ENCODE measurements around the gene PSME4.
"Not testable (repeated sequence)": the region's sequence is repeated elsewhere in the genome, so short reads cannot be mapped to it uniquely, and the experiment has no call there.

PSME4 gene

DNA sequence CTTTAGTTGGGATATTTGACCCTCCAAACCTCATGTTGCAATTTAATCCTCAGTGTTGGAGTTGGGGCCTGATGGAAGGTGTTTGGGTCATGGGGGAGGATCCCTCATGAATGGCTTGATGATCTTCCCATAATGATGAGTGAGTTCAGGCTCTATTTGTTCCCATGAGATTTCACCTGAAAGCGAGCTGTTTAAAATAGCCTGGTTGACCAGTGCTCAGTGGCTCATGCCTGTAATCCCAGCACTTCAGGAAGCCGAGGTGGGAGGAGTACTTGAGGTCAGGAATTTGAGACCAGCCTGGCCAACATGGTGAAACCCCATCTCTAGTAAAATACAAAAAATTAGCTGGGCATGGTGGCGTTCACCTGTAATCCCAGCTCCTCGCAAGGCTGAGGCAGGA is 14.9 kb upstream of the PSME4 start:
- Mint-ChIP-seq H3K4me1 (peaks cover 27% of the 10 kb centered on the region), H3K4me3 (no peak overlapping the region)
- ATAC-seq, result no peak

DNA sequence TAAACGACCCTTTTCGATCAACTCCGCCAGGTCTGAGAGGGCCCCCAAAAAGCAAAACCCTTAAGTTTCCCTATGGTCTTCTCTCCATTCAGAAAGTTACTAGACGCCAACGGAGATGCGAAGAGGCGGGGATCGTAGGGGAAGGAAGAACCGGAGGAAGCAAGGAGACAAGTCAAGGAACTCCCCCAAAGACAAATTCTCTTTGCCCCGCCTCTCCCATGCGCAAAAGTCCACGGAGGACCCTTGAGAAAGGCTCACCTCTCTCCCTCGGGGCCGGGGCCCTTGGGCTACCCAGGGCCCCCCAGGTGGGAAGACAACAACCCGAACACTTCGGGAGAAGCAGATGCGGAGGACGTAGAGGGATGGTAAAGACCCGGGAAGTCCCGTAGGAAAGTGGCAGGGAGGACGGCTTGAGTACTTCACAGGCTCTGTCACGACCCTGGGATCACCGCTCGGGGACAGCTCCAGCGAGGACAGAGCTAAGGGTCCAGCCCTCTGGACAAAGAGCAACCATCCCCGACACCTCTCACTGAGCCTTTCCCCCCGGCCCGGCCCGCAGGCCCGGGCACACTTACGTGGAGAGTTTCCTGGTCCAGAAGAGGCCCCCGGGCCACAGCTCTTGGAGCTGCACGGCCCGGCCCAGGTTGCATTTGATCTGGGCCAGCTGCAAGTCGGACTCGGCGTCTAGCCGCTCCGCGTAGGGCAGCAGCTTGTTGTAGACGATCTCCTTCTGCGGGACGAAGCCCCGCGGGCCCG is 647 bp downstream of the PSME4 start:
- Mint-ChIP-seq H3K4me1 (peaks cover 55% of the 10 kb centered on the region), H3K36me3 (peaks cover 12% of the 10 kb centered on the region), H3K4me3 (peak overlapping the region; percentile 84), H3K27ac (peak overlapping the region; percentile 96), H3K9me3 (no peaks in the 10 kb centered on the region)
- peak; percentile 23 to 71 for DNase-seq (ENCODE audit: low spot score in 2 of 2)
- peak; percentile 42 for ATAC-seq

More for the DNA sequence above, 14.9 kb upstream of the PSME4 start:
- H3K27ac Mint-ChIP-seq, result no peak overlapping the region
- DNase-seq (ENCODE audit: low spot score in 2 of 2), result no peak
- no peaks in the 10 kb centered on the region for H3K36me3 Mint-ChIP-seq
- no peaks in the 10 kb centered on the region for H3K9me3 Mint-ChIP-seq

DNA sequence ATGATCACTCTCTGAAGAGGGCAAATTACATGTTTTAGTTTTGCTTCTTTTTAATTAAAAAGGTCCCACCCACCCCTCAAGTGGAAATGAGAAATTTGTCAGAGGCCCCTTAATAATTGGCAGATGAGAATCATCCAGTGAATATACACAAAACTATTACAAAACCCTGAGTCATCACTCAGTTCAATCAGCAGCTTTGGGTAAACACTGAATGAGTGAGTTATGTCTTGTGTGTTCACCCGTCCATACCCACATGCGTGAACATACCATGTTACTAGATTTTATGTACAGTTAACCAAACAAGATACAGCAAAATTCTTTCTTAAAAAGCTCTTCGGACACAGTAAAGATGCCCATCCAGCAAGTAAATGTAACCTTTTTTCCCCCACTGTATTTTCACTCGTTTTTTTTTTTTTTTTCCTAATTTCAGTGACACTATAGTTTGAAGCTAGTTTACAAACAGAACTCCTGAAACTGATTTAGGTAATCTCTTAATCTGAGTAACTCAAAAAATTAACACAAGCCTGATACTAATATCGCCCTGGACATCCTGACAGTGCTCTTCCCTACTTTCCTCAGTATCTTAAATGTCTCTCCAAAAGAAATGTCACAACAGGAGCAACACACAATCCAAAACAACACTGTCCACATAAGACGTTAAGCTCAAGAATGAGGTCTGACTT is 1.4 kb downstream of the PSME4 start:
- ATAC-seq, result peak; percentile 75
- peaks cover 63% of the 10 kb centered on the region for H3K4me1 Mint-ChIP-seq
- peaks cover 5% of the 10 kb centered on the region for H3K36me3 Mint-ChIP-seq
- no peak for DNase-seq (ENCODE audit: low spot score in 2 of 2)
- H3K4me3 Mint-ChIP-seq, result peak overlapping the region; percentile 84
- H3K9me3 Mint-ChIP-seq, result no peaks in the 10 kb centered on the region
- peak overlapping the region; percentile 96 for H3K27ac Mint-ChIP-seq

DNA sequence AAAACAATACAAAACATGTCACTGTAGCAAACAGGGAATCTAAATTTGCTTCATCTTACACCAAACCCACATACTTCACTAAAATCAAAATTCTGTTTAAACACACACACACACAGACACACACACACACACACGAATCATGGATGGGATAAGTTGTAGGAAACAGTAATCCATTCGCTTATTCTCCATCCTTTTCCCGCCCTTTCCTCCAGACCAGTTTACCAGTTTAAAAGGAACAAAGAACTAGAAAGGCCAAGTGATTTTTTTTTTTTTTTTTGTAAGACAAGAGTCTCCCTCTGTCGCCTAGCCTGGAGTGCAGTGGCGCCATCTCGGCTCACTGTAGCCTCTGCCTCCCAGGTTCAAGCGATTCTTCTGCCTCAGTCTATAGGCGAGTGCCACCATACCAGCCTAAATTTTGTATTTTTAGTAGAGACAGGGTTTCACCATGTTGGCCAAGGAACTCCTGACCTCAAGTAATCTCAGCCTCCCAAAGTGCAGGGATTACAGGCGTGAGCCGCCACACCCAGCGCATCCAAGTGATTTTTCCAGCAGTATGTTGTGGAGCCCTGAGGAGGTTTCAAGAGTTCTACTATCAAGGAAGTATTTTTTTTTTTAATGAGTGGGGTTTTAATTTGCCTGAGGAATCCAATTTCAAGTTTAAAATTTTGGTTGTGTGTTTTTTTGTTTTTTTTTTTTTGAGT is 5.7 kb downstream of the PSME4 start:
- Mint-ChIP-seq H3K36me3 (peaks cover 4% of the 10 kb centered on the region), H3K27ac (no peak overlapping the region), H3K9me3 (no peaks in the 10 kb centered on the region), H3K4me3 (no peak overlapping the region), H3K4me1 (peaks cover 76% of the 10 kb centered on the region)
- ATAC-seq, result no peak
- no peak for DNase-seq (ENCODE audit: low spot score in 2 of 2)

DNA sequence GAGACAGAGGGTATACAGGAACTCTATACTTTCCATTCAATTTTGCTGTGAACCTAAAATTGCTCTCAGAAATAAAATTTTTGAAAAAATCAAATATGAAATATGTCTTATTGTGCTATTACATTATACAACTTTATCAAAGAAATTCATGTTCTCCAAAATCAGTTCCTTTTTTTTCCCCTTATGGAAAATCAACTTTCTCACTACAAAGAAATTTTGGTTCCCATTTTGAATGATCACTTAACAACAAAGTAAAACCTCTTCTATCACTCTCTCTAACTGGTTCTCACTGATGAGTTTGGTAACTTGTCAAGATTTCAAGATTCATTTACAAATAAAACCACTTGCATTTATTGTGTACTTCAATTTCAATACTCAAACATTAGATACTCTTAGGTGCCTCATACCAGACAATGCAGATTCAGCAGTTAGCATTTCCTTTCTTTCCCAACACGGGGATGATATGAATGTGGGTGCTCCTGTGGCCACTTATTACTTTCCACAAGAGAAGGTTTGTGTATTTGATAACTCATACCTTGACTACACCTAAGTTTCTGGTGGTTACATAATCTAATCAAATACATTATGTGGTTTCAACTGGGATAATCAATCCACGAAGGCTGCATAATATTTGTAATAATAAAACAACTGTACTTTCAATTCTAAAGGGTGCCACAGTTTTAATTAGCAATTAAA is 6.4 kb downstream of the PSME4 start:
- no peak for DNase-seq (ENCODE audit: low spot score in 2 of 2)
- H3K4me1 Mint-ChIP-seq, result peaks cover 75% of the 10 kb centered on the region
- H3K27ac Mint-ChIP-seq, result no peak overlapping the region
- H3K4me3 Mint-ChIP-seq, result no peak overlapping the region
- H3K36me3 Mint-ChIP-seq, result peaks cover 4% of the 10 kb centered on the region
- peak; percentile 80 for ATAC-seq
- H3K9me3 Mint-ChIP-seq, result no peaks in the 10 kb centered on the region

DNA sequence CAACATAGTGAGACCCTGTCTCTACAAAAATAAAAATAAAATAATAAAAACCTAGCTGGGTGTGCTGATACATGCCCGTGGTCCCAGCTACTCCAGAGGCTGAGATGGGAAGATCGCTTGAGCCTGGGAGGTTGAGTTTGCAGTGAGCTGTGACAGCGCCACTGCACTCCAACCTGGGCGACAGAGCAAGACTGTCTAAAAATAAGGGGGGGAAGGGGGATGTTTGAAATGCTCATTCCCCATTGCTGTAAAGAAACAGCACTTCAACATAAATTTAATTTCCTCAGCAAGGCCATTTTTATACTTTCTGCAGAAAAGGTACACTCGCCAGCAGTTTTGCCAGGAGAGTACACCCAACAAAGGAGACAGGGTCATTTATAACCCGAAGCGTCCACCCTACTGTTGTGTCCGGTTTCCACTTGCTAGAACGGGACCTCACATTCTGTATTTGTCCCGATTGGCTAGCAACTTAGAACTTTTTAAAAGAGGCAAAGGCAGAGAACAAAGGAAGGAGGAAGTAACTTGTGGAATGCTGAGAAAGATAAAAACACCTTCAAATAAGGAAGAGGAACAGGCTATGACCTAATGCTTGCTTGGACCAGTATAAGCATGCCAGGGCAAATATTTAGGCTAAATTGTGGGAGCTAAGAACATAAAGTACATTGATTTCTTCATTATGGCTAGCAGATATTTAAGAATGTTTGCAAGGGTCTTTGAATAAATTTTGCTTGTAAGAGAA is 9.1 kb downstream of the PSME4 start:
- ATAC-seq, result not testable (repeated sequence)

DNA sequence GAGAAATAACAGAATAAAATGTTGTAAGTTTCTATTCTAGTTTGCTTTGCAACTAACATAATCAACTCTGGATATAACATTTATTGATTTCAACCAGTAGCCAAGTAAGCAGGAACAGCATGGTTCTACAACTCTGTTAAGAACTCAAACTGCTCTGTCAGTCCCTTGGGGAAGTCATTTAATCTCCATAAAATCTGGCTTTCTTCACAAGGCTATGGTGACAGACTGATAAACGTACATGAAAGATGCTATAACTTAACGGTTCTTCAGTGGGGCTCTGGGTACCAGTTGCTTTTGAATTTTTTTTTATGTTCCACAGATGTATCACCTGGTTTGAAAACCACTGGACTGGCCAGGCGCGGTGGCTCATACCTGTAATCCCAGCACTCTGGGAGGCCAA is 10.3 kb downstream of the PSME4 start:
- DNase-seq (ENCODE audit: low spot score in 2 of 2) (no peak), ATAC-seq (no peak)
- peak overlapping the region; percentile 48 for H3K27ac Mint-ChIP-seq
- no peaks in the 10 kb centered on the region for H3K36me3 Mint-ChIP-seq
- H3K4me1 Mint-ChIP-seq, result peaks cover 46% of the 10 kb centered on the region
- H3K9me3 Mint-ChIP-seq, result no peaks in the 10 kb centered on the region
- H3K4me3 Mint-ChIP-seq, result no peak overlapping the region

More for the DNA sequence above, 9.1 kb downstream of the PSME4 start:
- not testable (repeated sequence) for H3K9me3 Mint-ChIP-seq; H3K4me3 Mint-ChIP-seq; DNase-seq (ENCODE audit: low spot score in 2 of 2); H3K36me3 Mint-ChIP-seq
- Mint-ChIP-seq H3K27ac (peak overlapping the region; percentile 48), H3K4me1 (peaks cover 52% of the 10 kb centered on the region)

DNA sequence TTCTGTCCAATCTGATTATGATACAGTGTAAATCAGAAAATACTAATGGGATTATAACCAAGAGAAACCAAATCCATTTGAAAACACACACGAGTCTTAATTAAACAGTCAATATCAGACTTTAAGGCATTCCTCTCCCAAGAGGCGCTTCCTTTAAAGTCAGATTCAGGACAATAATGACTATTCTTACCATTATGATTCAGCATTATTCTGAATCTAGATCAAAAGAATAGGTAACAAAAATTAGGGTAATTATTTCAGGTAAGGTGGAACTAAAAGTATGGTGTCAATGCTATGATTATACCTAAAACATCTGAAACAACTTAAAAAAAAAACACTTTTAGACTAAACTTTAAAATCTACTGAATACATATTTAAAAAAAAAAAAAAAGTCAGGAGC is 12.3 kb downstream of the PSME4 start:
- H3K9me3 Mint-ChIP-seq, result no peaks in the 10 kb centered on the region
- no peak for ATAC-seq
- no peak overlapping the region for H3K27ac Mint-ChIP-seq
- peaks cover 29% of the 10 kb centered on the region for H3K4me1 Mint-ChIP-seq
- no peak overlapping the region for H3K4me3 Mint-ChIP-seq
- H3K36me3 Mint-ChIP-seq, result no peaks in the 10 kb centered on the region
- DNase-seq (ENCODE audit: low spot score in 2 of 2), result no peak

DNA sequence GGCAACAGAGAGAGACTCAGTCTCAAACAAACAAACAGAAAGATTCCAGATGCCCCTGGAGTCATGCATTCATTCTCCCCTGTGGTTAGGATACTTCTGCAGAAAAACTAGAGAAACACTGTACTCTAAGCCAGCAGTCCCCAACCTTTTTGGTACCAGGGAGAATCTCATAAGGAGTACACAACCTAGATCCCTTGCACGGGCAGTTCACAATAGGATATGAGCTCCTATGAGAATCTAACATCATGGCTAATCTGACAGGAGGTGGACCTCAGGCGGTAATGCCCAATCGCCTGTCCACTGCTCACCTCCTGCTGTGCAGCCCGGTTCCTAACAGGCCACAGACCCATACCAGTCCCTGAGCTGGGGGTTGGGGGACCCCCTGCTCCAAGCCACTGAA is 18.3 kb downstream of the PSME4 start:
- Mint-ChIP-seq H3K27ac (no peak overlapping the region), H3K9me3 (no peaks in the 10 kb centered on the region), H3K4me3 (no peak overlapping the region), H3K36me3 (peaks cover 27% of the 10 kb centered on the region), H3K4me1 (peaks cover 9% of the 10 kb centered on the region)
- ATAC-seq, result no peak
- DNase-seq (ENCODE audit: low spot score in 2 of 2), result no peak

DNA sequence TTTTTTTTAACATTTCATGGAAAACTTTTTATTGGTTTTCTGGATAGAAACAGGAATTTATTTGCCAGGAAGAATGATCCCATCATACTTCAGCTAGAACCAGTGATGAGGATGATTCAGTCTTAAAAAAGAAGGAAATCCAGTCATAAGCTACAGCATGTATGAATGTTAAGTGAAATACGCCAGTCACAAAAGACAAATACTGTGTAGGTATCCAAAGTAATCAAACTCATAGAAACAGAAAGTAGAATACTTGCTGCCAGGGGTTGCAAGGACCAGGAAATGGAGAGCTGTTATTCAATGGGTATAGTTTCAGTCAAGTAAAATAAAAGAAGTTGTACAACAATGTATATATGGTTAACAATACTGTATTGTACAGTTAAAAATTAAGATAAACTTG is 21.3 kb downstream of the PSME4 start:
- peaks cover 51% of the 10 kb centered on the region for H3K36me3 Mint-ChIP-seq
- peaks cover 16% of the 10 kb centered on the region for H3K4me1 Mint-ChIP-seq
- H3K4me3 Mint-ChIP-seq, result no peak overlapping the region
- H3K27ac Mint-ChIP-seq, result no peak overlapping the region
- no peaks in the 10 kb centered on the region for H3K9me3 Mint-ChIP-seq
- no peak for DNase-seq (ENCODE audit: low spot score in 2 of 2)
- ATAC-seq, result no peak

DNA sequence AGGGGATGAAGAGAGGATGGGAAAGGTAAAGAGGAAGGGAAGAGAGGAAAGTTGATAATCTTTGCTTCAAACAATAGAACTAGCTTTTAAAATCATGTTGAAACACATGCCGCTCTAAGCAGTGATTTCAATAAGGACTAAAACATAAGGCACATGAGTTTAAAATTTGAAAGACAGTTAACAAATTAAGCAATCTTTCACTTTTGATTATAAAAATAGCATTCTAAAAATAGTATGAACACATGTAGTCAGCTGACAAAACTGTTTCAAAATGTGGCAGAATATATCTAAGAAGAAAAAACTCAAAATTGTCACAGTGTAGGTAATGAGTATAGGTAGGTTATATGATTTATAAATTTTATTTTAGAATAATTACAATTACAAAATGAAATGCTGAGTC is 25.3 kb downstream of the PSME4 start:
- ATAC-seq, result no peak
- H3K4me3 Mint-ChIP-seq, result no peak overlapping the region
- H3K36me3 Mint-ChIP-seq, result peaks cover 65% of the 10 kb centered on the region
- H3K27ac Mint-ChIP-seq, result no peak overlapping the region
- DNase-seq (ENCODE audit: low spot score in 2 of 2), result no peak
- no peaks in the 10 kb centered on the region for H3K9me3 Mint-ChIP-seq
- peaks cover 16% of the 10 kb centered on the region for H3K4me1 Mint-ChIP-seq

DNA sequence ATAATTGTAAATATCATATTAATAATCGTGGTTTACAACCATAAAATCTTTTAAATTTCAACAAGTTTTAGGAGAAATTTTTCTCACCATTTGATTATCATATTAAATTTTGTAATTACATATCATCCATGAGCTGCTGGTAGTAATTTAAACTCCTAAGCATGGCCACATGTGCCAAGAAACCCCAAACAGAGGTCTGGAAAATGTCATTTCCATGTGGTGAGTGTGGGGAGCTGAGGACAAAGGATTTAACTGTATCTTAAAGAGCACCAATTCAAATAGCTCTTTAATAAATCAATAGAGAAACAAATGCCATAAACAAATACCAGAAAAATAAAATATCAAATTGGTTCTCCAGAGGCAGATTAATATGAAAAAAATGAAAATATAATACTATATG is 26.3 kb downstream of the PSME4 start:
- ATAC-seq (no peak), DNase-seq (ENCODE audit: low spot score in 2 of 2) (no peak)
- H3K4me3 Mint-ChIP-seq, result no peak overlapping the region
- peaks cover 10% of the 10 kb centered on the region for H3K4me1 Mint-ChIP-seq
- H3K27ac Mint-ChIP-seq, result no peak overlapping the region
- H3K9me3 Mint-ChIP-seq, result no peaks in the 10 kb centered on the region
- H3K36me3 Mint-ChIP-seq, result peaks cover 75% of the 10 kb centered on the region

DNA sequence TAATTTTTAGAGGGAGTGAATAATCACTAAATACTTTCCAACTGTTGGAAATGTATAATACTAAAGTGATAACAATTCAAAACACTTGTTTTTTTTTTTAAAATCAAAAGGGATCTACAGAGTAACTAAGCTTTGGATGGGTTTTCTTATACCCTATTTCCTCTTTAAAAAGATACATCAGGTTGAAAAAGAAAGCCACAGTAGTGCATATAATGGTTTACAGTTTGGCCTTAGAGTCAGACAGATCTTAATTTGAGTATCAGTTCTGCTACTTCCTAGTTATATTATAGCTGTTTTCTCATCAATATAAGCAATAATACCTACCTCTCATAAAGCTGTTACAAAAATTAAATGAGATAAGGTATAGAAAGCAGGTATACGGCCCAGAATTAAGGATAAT is 28.5 kb downstream of the PSME4 start:
- Mint-ChIP-seq H3K4me1 (peaks cover 6% of the 10 kb centered on the region), H3K4me3 (no peak overlapping the region), H3K9me3 (no peaks in the 10 kb centered on the region), H3K36me3 (peaks cover 67% of the 10 kb centered on the region), H3K27ac (no peak overlapping the region)
- ATAC-seq, result no peak
- DNase-seq (ENCODE audit: low spot score in 2 of 2), result no peak

DNA sequence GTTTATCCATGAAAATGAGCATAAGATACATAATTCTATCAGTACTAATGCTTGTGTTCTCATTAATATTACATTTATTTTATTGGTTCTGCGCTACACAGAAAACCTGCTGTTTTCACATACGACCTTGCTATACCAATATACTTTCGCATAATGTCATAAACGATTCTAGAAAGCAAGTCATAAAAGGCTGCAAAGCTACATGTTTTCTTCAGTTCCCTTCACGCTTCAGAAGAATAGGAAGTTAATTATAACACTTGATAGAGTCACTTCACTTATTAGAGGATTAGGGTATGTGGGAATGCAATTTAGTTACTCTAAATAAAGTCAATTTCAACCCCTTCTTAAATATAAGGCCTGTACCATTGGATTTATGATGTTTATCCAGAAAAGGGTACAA is 29.0 kb downstream of the PSME4 start:
- ATAC-seq, result no peak

DNA sequence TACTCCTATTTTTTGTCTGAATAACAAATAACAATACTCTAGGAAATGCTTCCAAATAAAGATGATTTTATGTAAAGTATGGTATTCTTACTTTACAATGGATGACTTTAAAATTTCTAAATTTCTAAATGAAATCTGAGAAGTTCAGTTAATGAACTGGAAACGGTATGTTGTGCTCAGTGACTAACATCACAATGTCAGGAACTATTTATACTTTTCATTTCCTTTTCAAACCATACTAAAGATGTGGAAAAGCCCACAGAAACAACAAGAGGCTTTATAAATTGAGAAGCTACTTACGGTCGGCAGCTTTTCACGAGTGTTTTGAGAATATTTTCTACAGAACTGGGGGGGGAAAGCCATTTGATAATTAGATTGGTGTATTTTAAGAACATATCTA is 31.1 kb downstream of the PSME4 start:
- Mint-ChIP-seq H3K4me1 (no peaks in the 10 kb centered on the region), H3K36me3 (peaks cover 71% of the 10 kb centered on the region), H3K4me3 (no peak overlapping the region), H3K9me3 (no peaks in the 10 kb centered on the region), H3K27ac (no peak overlapping the region)
- DNase-seq (ENCODE audit: low spot score in 2 of 2) (no peak), ATAC-seq (no peak)

More for the DNA sequence above, 29.0 kb downstream of the PSME4 start:
- Mint-ChIP-seq H3K36me3 (peaks cover 67% of the 10 kb centered on the region), H3K27ac (no peak overlapping the region), H3K4me1 (peaks cover 6% of the 10 kb centered on the region), H3K9me3 (no peaks in the 10 kb centered on the region), H3K4me3 (no peak overlapping the region)
- DNase-seq (ENCODE audit: low spot score in 2 of 2), result no peak
